Stomach (tissue), 9 donors: ENCODE data around the gene SARS2. TPM values are rescaled to one million over a fixed set of nuclear protein-coding genes. Genes with fewer than 3 reads are reported as not detected.
"Not testable (repeated sequence)": the region's sequence is repeated elsewhere in the genome, so short reads cannot be mapped to it uniquely, and the experiment has no call there.

Experiments
- DNase-seq, 2 donors: peaks; one replicate each; pipeline versions ENCODE4 v3.0.0 to v3.0.0-alpha.2; 2013 to 2019
- H3K27ac ChIP-seq, 5 donors: fragments of 200-600 bp in 4 of 5; sonication (generic) in 4 of 5; one replicate each; pipeline ENCODE4 v1.5.1; 2013 to 2019; ENCODE audit warnings: mild to moderate bottlenecking in 1 of 5, moderate library complexity in 1 of 5
- H3K27me3 ChIP-seq, 3 donors: fragments of 200-600 bp; sonication (generic); one replicate each; pipeline ENCODE4 v1.5.1; 2017 to 2019; ENCODE audit warnings: mixed run types in 1 of 3
- H3K36me3 ChIP-seq, 4 donors: fragments of 200-600 bp; sonication (generic); 1 replicate in 3 of 4; 2 replicates in 1 of 4; pipeline ENCODE4 v1.5.1; 2016 to 2019
- H3K4me1 ChIP-seq, 4 donors: fragments of 200-600 bp; sonication (generic); one replicate each; pipeline ENCODE4 v1.5.1; 2016 to 2019
- H3K4me3 ChIP-seq, 4 donors: fragments of 200-600 bp; sonication (generic) in 3 of 4; one replicate each; pipeline ENCODE4 v1.5.1; 2016 to 2019; ENCODE audit warnings: mild to moderate bottlenecking in 1 of 4
- H3K9me3 ChIP-seq, 4 donors: fragments of 200-600 bp; sonication (generic); one replicate each; pipeline ENCODE4 v1.5.1; 2016 to 2019
- EP300 ChIP-seq: sonication (generic); formaldehyde crosslinking; IDR thresholded peaks from one replicate; pipeline ENCODE4 v1.6.1; 2017; ENCODE audit warnings: antibody characterized with exemption
- POLR2A ChIP-seq, 4 donors: fragments of 450-650 bp; IDR thresholded peaks; one replicate each; pipeline ENCODE4 v1.6.1; 2016; ENCODE audit warnings: antibody characterized with exemption in 4 of 4, control low read depth in 2 of 4, mild to moderate bottlenecking in 1 of 4, moderate library complexity in 1 of 4
- POLR2AphosphoS5 ChIP-seq, 3 donors: sonication (generic); formaldehyde crosslinking; IDR thresholded peaks; one replicate each; pipeline ENCODE4 v1.6.1; 2016; ENCODE audit warnings: antibody characterized with exemption in 3 of 3
- WGBS, 5 donors: extraction: QIAGEN DNeasy Blood & Tissue Kit in 3 of 5; methylation state at CpG; one replicate each; pipeline versions ENCODE4 v1.1.5 to v1.1.7; 2013 to 2018; 5-methylcytosine and 5-hydroxymethylcytosine counted together
- intact Hi-C: fragments of 100-400 bp; cut with DNase I; formaldehyde crosslinking; loops from one replicate; pipeline ENCODE4 v1.15.1; 2023; ENCODE audit warnings: low total_unique reads
- polyA plus RNA-seq, 3 donors: library from polyadenylated mRNA; stranded (reverse); fragments of 200-250 nt; gene quantifications; one replicate each; pipeline ENCODE4 v1.2.3, GENCODE V29; 2013
- total RNA-seq, 5 donors: library from RNA; depleted of rRNA; stranded (reverse); fragments of >200 nt; gene quantifications; one replicate each; pipeline versions ENCODE4 v1.1.0 to v1.2.3, GENCODE V29; 2014 to 2016
- TF ChIP-seq, protein P1 (sequence below), 7 experiments: fragments of 450-650 bp in 4 of 7; fragments of 200-600 bp in 3 of 7; sonication (generic) in 3 of 7; IDR thresholded peaks; one replicate each; pipeline ENCODE4 v1.5.1; 2016 to 2019; ENCODE audit warnings: antibody characterized with exemption in 7 of 7, control low read depth in 2 of 7, mild to moderate bottlenecking in 1 of 7
- donor health status: healthy with polysubstance abuse.
- donor health status: Bipolar disorder and iron deficiency.
- donor health status: healthy.

SARS2 gene
- total and polyA plus RNA-seq, 8 donors: 4.9 to 59.4 (median 27.7) TPM; not detected in 1

- Histone ChIP-seq H3K27me3 (no peaks in the 10 kb centered on the region), H3K4me3 (no peak overlapping the region), H3K4me1 (peaks cover 4 to 21% (median 13%) of the 10 kb centered on the region in 4 donors), H3K36me3 (peaks cover 5 to 24% (median 19%) of the 10 kb centered on the region in 4 donors), H3K9me3 (no peaks in the 10 kb centered on the region), H3K27ac (no peak overlapping the region)
- 71 to 85% (median 81%) methylated on average over 6 of the region's 6 CpGs for WGBS, 5 donors
- TF ChIP-seq POLR2A (IDR thresholded peaks at IDR 0.05) (no peak), EP300 (no peak), POLR2AphosphoS5 (IDR thresholded peaks at IDR 0.05) (no peak)
- TF ChIP-seq, protein P1, sequence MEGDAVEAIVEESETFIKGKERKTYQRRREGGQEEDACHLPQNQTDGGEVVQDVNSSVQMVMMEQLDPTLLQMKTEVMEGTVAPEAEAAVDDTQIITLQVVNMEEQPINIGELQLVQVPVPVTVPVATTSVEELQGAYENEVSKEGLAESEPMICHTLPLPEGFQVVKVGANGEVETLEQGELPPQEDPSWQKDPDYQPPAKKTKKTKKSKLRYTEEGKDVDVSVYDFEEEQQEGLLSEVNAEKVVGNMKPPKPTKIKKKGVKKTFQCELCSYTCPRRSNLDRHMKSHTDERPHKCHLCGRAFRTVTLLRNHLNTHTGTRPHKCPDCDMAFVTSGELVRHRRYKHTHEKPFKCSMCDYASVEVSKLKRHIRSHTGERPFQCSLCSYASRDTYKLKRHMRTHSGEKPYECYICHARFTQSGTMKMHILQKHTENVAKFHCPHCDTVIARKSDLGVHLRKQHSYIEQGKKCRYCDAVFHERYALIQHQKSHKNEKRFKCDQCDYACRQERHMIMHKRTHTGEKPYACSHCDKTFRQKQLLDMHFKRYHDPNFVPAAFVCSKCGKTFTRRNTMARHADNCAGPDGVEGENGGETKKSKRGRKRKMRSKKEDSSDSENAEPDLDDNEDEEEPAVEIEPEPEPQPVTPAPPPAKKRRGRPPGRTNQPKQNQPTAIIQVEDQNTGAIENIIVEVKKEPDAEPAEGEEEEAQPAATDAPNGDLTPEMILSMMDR (IDR thresholded peaks at IDR 0.05): no peak
- DNase-seq: no peak
- intact Hi-C loops: no loop called here
Measured at GRCh38 chr19:38875656-38876395, 54.7 kb downstream of the SARS2 start.

GRCh38 chr19:38873400-38873799, 57.2 kb downstream of the SARS2 start:
- H3K4me3 ChIP-seq, H3K9me3 ChIP-seq, H3K27me3 ChIP-seq, H3K36me3 ChIP-seq, H3K27ac ChIP-seq, DNase-seq, intact Hi-C loops: not testable (repeated sequence)
- H3K4me1 ChIP-seq: peaks cover 11 to 36% (median 25%) of the 10 kb centered on the region in 4 donors
- 81 to 96% (median 93%) methylated on average over 10 of the region's 10 CpGs for WGBS, 5 donors

- WGBS, 5 donors: 86 to 95% (median 90%) methylated on average over 17 to 19 of the region's 19 CpGs
Measured at GRCh38 chr19:38870612-38871011, 60.0 kb downstream of the SARS2 start.

GRCh38 chr19:38869836-38870607, 60.5 kb downstream of the SARS2 start:
- intact Hi-C loops: no loop called here
- H3K27me3 ChIP-seq: no peaks in the 10 kb centered on the region
- DNase-seq: peak; percentile 95 to 96
- H3K36me3 ChIP-seq: no peaks in the 10 kb centered on the region
- peaks cover 8 to 35% (median 26%) of the 10 kb centered on the region in 4 donors for H3K4me1 ChIP-seq
- peak overlapping the region; percentile 47 to 56 (median 48) for H3K4me3 ChIP-seq
- H3K9me3 ChIP-seq: no peaks in the 10 kb centered on the region
- TF ChIP-seq POLR2A (IDR thresholded peaks at IDR 0.05) (no peak), EP300 (no peak), POLR2AphosphoS5 (IDR thresholded peaks at IDR 0.05) (peak; percentile 43 to 88 (median 77))
- TF ChIP-seq, protein P1 (IDR thresholded peaks at IDR 0.05): peak in 5 of 7 experiments; percentile 74 to 94 (median 82)
- peak overlapping the region; percentile 28 to 74 (median 64) for H3K27ac ChIP-seq
- WGBS, 5 donors: 19 to 60% (median 20%) methylated on average over 19 to 62 of the region's 62 CpGs

More at GRCh38 chr19:38870612-38871011, 60.0 kb downstream of the SARS2 start:
- TF ChIP-seq EP300 (no peak), POLR2A (IDR thresholded peaks at IDR 0.05) (no peak), POLR2AphosphoS5 (IDR thresholded peaks at IDR 0.05) (no peak)
- TF ChIP-seq, protein P1 (IDR thresholded peaks at IDR 0.05): no peak
- peak overlapping the region in 3 of 5 donors; percentile 28 to 74 (median 64) for H3K27ac ChIP-seq
- H3K27me3 ChIP-seq: no peaks in the 10 kb centered on the region
- no peaks in the 10 kb centered on the region for H3K9me3 ChIP-seq
- no peaks in the 10 kb centered on the region for H3K36me3 ChIP-seq
- peak overlapping the region in 1 of 4 donors; percentile 56 for H3K4me3 ChIP-seq
- peaks cover 8 to 29% (median 21%) of the 10 kb centered on the region in 4 donors for H3K4me1 ChIP-seq
- DNase-seq: no peak
- intact Hi-C loops: no loop called here
